C4-2B (cell line): ENCODE data around the gene ACOT11.

Source experiments
- CTCF ChIP-seq: fragments of 450-650 bp; conservative IDR thresholded peaks from 2 replicates; pipeline ENCODE4 v1.5.1; 2017; ENCODE audit warnings: mild to moderate bottlenecking
- ZFX ChIP-seq: fragments of 450-650 bp; IDR thresholded peaks from 2 replicates; pipeline ENCODE4 v1.6.1; 2017

- no peak for TF ChIP-seq CTCF
- TF ChIP-seq ZFX = no peak
Measured at GRCh38 chr1:54538538-54538937, 9.5 kb upstream of the ACOT11 start.
